CD4-positive, CD25-positive, alpha-beta regulatory T cell (primary cell): ENCODE results near the gene PAM16. TPM values are rescaled to one million over a fixed set of nuclear protein-coding genes. Genes with fewer than 3 reads are reported as not detected.
A peak's percentile ranks its signal among the peaks of the same experiment; 100 is the strongest.
"Not testable (repeated sequence)": the region's sequence is repeated elsewhere in the genome, so short reads cannot be mapped to it uniquely, and the experiment has no call there.

Source experiments
- ATAC-seq, 2 donors: fragments of 150-1000 bp; cut with Tn5 transposase; one replicate each; pipeline ENCODE4 v1.10.0; 2021; ENCODE audit warnings: low read depth in 2 of 2, moderate number of reproducible peaks in 2 of 2, moderate library complexity in 1 of 2
- DNase-seq, 3 donors: peaks; one replicate each; pipeline versions ENCODE4 v3.0.0 to v3.0.0-alpha.2; 2012 to 2022; ENCODE audit warnings: mixed read lengths in 1 of 3
- H3K27ac ChIP-seq: one replicate; pipeline ENCODE4 v1.7.0; 2013; ENCODE audit warnings: mild to moderate bottlenecking, low read length; ENCODE audit not compliant: insufficient read depth, poor library complexity, severe bottlenecking
- H3K27me3 ChIP-seq: one replicate; pipeline ENCODE4 v1.7.0; 2013; ENCODE audit warnings: low read length; ENCODE audit not compliant: control insufficient read depth, insufficient read depth
- H3K36me3 ChIP-seq: one replicate; pipeline ENCODE4 v1.7.0; 2013; ENCODE audit warnings: mild to moderate bottlenecking, low read length, moderate library complexity; ENCODE audit not compliant: control insufficient read depth, insufficient read depth
- H3K4me1 ChIP-seq: 2 replicates; pipeline ENCODE4 v1.7.0; 2013; ENCODE audit warnings: mild to moderate bottlenecking, low read length; ENCODE audit not compliant: insufficient read depth, control insufficient read depth, poor library complexity, severe bottlenecking
- H3K4me3 ChIP-seq: one replicate; pipeline ENCODE4 v1.7.0; 2013; ENCODE audit warnings: low read depth, mild to moderate bottlenecking, low read length, moderate library complexity
- H3K9me3 ChIP-seq, 2 experiments: 1 replicate in 1 of 2; 2 replicates in 1 of 2; pipeline ENCODE4 v1.7.0; 2013; ENCODE audit warnings: low read length in 2 of 2, mild to moderate bottlenecking in 1 of 2, moderate library complexity in 1 of 2; ENCODE audit not compliant: control insufficient read depth in 2 of 2
- H3K27ac Mint-ChIP-seq, 3 donors: one replicate each; pipeline ENCODE4 v1.8.0; 2020 to 2022; ENCODE audit warnings: mild to moderate bottlenecking in 3 of 3, mixed read lengths in 3 of 3, moderate library complexity in 2 of 3
- H3K27me3 Mint-ChIP-seq: one replicate; pipeline ENCODE4 v1.8.0; 2022; ENCODE audit warnings: mild to moderate bottlenecking, mixed read lengths
- H3K36me3 Mint-ChIP-seq: one replicate; pipeline ENCODE4 v1.8.0; 2020; ENCODE audit warnings: mixed read lengths
- H3K4me1 Mint-ChIP-seq, 4 donors: one replicate each; pipeline ENCODE4 v1.8.0; 2020 to 2022; ENCODE audit warnings: mixed read lengths in 4 of 4, mild to moderate bottlenecking in 1 of 4
- H3K4me3 Mint-ChIP-seq, 4 donors: one replicate each; pipeline ENCODE4 v1.8.0; 2020 to 2022; ENCODE audit warnings: mild to moderate bottlenecking in 4 of 4, mixed read lengths in 4 of 4, moderate library complexity in 3 of 4
- H3K9me3 Mint-ChIP-seq, 7 donors: one replicate each; pipeline ENCODE4 v1.8.0; 2020 to 2022; ENCODE audit warnings: mixed read lengths in 7 of 7, mild to moderate bottlenecking in 3 of 7, moderate library complexity in 2 of 7
- polyA plus RNA-seq, 4 donors: library from polyadenylated mRNA; unstranded; fragments of 300-500 nt; fragmentation: Illumina TruSeq; gene quantifications; one replicate each; pipeline ENCODE4 v1.2.3, GENCODE V29; 2021
- total RNA-seq: library from RNA; stranded (reverse); gene quantifications from one replicate; pipeline ENCODE4 v1.2.3, GENCODE V29; 2022

The PAM16 gene
- total and polyA plus RNA-seq, 5 donors from 2014 or later: 26.2 to 44.9 (median 39.6) TPM

GRCh38 chr16:4344300-4344982, 6.7 kb downstream of the PAM16 start:
- not testable (repeated sequence) for H3K36me3 Mint-ChIP-seq, H3K4me3 Mint-ChIP-seq, H3K27ac Mint-ChIP-seq, ATAC-seq, H3K27me3 Mint-ChIP-seq, DNase-seq, H3K9me3 ChIP-seq, H3K9me3 Mint-ChIP-seq, H3K4me1 ChIP-seq, H3K4me3 ChIP-seq, H3K27me3 ChIP-seq, H3K36me3 ChIP-seq
- peak overlapping the region; percentile 49 for H3K27ac ChIP-seq
- H3K4me1 Mint-ChIP-seq: peaks cover 0 to 31% (median 21%) of the 10 kb centered on the region in 4 donors

GRCh38 chr16:4342866-4343744, 8.0 kb downstream of the PAM16 start:
- DNase-seq (no peak), ATAC-seq (no peak)
- H3K4me3 Mint-ChIP-seq: no peak overlapping the region
- H3K27me3 Mint-ChIP-seq: no peaks in the 10 kb centered on the region
- H3K4me1 Mint-ChIP-seq: peaks cover 0 to 27% (median 17%) of the 10 kb centered on the region in 4 donors
- no peaks in the 10 kb centered on the region for H3K36me3 Mint-ChIP-seq
- H3K27ac Mint-ChIP-seq: peak overlapping the region in 2 of 3 donors; percentile 73 to 84
- H3K4me3 ChIP-seq: no peak overlapping the region
- no peak overlapping the region for H3K27ac ChIP-seq
- H3K27me3 ChIP-seq: no peaks in the 10 kb centered on the region
- H3K9me3 ChIP-seq: no peaks in the 10 kb centered on the region
- H3K4me1 ChIP-seq: peaks cover 3% of the 10 kb centered on the region
- H3K36me3 ChIP-seq: peaks cover 14% of the 10 kb centered on the region
- H3K9me3 Mint-ChIP-seq: no peaks in the 10 kb centered on the region

- no peak overlapping the region for H3K27ac ChIP-seq
- H3K36me3 ChIP-seq: peaks cover 14% of the 10 kb centered on the region
- H3K9me3 ChIP-seq: no peaks in the 10 kb centered on the region
- H3K36me3 Mint-ChIP-seq: no peaks in the 10 kb centered on the region
- no peaks in the 10 kb centered on the region for H3K27me3 ChIP-seq
- no peaks in the 10 kb centered on the region for H3K4me1 ChIP-seq
- H3K4me1 Mint-ChIP-seq: peaks cover 0 to 15% (median 7%) of the 10 kb centered on the region in 4 donors
- H3K9me3 Mint-ChIP-seq: no peaks in the 10 kb centered on the region
- DNase-seq (no peak), ATAC-seq (no peak)
- no peaks in the 10 kb centered on the region for H3K27me3 Mint-ChIP-seq
- no peak overlapping the region for H3K4me3 Mint-ChIP-seq
- peak overlapping the region in 1 of 3 donors; percentile 9 for H3K27ac Mint-ChIP-seq
- H3K4me3 ChIP-seq: no peak overlapping the region
Observed at GRCh38 chr16:4341250-4341649, 9.9 kb downstream of the PAM16 start.

GRCh38 chr16:4340443-4340842, 10.7 kb downstream of the PAM16 start:
- Mint-ChIP-seq H3K4me3 (no peak overlapping the region), H3K27ac (no peak overlapping the region), H3K27me3 (no peaks in the 10 kb centered on the region), H3K36me3 (no peaks in the 10 kb centered on the region), H3K4me1 (peaks cover 0 to 11% (median 4%) of the 10 kb centered on the region in 4 donors), H3K9me3 (no peaks in the 10 kb centered on the region)
- Histone ChIP-seq H3K4me1 (no peaks in the 10 kb centered on the region), H3K27me3 (no peaks in the 10 kb centered on the region), H3K27ac (no peak overlapping the region), H3K4me3 (no peak overlapping the region), H3K36me3 (peaks cover 14% of the 10 kb centered on the region), H3K9me3 (no peaks in the 10 kb centered on the region)
- DNase-seq (no peak), ATAC-seq (no peak)

DNA sequence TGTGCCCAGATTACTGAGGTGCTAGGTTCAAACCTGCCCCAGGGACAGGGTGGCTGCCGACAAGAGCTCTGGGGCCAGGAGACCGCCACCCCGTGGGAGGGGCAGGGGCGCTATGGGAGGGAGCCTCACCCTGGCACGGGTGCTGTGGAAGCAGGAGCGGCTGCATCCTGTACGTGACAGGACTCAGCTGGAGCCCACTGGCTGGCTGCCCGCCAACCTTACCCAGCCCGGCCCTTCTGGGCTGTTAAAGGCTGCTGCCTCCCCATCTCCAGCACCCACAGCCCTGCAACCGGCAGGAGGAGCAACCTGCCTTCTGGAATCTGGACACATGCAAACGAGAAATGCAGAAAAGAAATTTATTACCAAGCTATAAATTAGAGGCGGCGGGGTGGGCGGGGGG, 11.2 kb downstream of the PAM16 start:
- Mint-ChIP-seq H3K4me3 (no peak overlapping the region), H3K36me3 (no peaks in the 10 kb centered on the region), H3K9me3 (no peaks in the 10 kb centered on the region), H3K27me3 (no peaks in the 10 kb centered on the region), H3K4me1 (peaks cover 0 to 8% (median 2%) of the 10 kb centered on the region in 4 donors), H3K27ac (no peak overlapping the region)
- H3K4me3 ChIP-seq: no peak overlapping the region
- ATAC-seq: no peak
- no peaks in the 10 kb centered on the region for H3K4me1 ChIP-seq
- H3K36me3 ChIP-seq: peaks cover 14% of the 10 kb centered on the region
- no peaks in the 10 kb centered on the region for H3K27me3 ChIP-seq
- no peaks in the 10 kb centered on the region for H3K9me3 ChIP-seq
- H3K27ac ChIP-seq: no peak overlapping the region
- DNase-seq: no peak

DNA sequence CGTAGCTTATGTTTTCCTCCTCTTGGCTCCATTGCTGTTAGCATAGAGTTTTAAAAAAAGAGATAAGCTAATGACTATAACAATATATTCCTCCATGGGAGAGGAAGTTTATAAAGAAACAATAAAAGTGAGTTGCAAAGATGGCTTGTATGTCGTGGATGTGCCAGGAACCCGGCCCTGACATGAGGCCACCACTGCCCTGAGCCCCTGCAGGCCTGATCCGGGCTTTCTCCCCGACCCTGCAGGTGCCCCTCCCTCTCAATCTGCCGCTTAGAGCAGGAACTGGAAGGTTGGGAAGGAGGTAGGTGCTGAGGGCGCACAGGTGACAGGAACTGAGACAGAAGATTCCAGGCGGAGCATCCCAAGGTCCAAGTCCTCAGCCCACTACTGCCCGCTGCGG, 11.7 kb downstream of the PAM16 start:
- H3K27ac Mint-ChIP-seq: no peak overlapping the region
- no peaks in the 10 kb centered on the region for H3K27me3 Mint-ChIP-seq
- DNase-seq (no peak), ATAC-seq (no peak)
- H3K4me3 Mint-ChIP-seq: no peak overlapping the region
- Histone ChIP-seq H3K36me3 (peaks cover 14% of the 10 kb centered on the region), H3K9me3 (no peaks in the 10 kb centered on the region), H3K4me3 (no peak overlapping the region), H3K4me1 (no peaks in the 10 kb centered on the region), H3K27ac (no peak overlapping the region), H3K27me3 (no peaks in the 10 kb centered on the region)
- peaks cover 0 to 6% (median 0%) of the 10 kb centered on the region in 4 donors for H3K4me1 Mint-ChIP-seq
- H3K9me3 Mint-ChIP-seq: no peaks in the 10 kb centered on the region
- no peaks in the 10 kb centered on the region for H3K36me3 Mint-ChIP-seq

DNA sequence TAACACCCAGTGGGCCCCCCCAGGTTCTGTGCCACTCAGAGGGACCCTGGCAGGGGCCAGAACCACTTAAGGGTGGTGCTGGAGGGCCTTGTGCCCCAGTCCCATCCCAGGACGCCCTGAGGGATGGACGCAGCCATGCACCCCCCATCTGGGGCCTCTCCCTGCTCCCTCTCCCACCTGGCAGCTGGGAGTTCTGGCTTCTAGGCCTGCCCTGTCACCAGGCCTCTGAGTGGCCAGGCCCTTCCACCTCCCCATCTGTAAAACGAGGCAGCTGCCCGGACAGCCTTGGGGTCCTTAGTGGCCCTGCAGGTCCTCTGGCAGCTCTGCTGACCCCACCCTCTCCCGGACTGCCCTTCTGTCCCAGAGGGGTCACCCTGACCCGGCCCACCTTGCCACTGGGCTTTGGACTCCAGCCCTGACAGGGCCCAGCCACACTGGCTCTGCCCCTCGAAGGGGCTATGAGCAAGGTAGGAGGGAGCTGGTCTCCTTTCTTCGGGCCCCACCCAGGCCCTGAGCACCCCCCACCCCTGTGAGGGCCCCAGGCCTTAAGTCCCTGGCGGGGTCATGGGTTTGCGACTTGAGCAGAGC, 12.3 kb downstream of the PAM16 start:
- Mint-ChIP-seq H3K9me3 (no peaks in the 10 kb centered on the region), H3K36me3 (no peaks in the 10 kb centered on the region), H3K27ac (no peak overlapping the region), H3K4me3 (no peak overlapping the region), H3K4me1 (peaks cover 0 to 4% (median 0%) of the 10 kb centered on the region in 4 donors), H3K27me3 (no peaks in the 10 kb centered on the region)
- DNase-seq (no peak), ATAC-seq (no peak)
- peaks cover 14% of the 10 kb centered on the region for H3K36me3 ChIP-seq
- no peaks in the 10 kb centered on the region for H3K27me3 ChIP-seq
- no peaks in the 10 kb centered on the region for H3K9me3 ChIP-seq
- no peak overlapping the region for H3K4me3 ChIP-seq
- H3K4me1 ChIP-seq: no peaks in the 10 kb centered on the region
- no peak overlapping the region for H3K27ac ChIP-seq
